ENCODE data around the gene NXT1.

NXT1 gene

DNA sequence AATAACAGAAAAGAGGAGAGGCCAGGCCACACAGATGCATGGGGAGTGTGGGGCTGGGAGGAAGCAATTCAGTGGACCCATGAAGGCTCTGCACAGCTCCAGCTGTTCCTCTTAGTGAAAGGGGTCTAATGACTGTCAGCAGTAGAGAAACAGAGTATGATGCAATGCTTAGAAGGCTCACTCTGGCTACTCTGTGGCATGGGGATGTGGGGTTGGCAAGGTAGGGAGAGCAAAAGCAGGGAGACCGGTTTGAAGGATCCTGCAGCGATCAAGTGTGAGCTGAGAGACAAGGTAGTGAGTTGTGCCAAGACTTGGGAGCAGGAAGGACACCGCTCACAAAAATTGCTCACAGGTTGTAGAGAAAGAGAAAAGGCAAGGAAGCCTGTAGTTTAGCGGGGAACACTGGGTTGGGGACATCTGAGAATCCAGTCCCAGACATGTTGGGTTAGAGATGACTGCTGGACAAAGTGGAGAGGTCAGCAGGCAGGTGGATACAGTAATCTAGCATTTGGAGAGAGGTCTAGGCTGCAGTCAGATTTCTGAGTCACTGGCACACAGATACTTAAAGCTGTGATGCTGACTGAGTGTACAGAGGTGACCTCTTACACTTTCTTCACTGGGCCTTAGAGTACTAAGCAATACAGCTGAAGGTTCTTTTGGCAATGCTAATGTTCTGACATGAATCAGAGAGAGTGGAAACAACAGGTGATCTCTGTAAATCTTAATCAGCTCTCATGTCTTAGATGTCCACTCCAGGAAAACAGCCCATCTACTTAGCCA lies 43.6 kb downstream of the NXT1 start:
- DNase-seq = no peak

DNA sequence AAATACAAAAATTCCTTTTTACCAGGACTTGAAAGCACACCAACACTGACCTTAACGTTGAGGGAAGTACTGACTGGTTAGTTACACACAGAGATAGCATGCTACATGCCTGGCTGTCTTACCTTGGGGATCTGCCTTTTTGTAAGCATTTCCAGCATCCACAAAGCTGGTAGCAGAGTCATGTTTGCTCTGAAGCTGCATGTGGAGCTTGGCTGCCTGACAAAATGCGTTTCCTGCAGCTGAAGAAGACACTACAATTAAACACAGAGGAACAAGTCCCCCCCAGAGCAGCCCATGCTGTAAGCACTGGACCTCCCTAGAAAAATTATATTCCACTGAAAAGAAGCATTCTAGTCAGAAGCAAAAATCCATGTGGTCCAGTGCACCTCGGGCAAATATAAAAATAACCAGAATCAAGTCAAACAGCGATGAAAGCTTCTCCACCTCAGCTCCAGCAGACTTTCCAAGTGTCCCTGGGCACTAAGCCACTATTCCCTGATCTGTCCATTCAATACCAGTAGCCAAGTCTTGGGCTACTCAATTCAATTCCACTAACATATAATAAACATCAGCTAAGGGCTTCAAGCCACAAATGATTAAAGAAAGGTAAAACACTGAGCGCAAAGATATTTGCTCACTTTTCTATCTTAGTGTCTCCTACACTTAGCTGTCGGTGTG lies 46.5 kb downstream of the NXT1 start:
- DNase-seq = no peak

DNA sequence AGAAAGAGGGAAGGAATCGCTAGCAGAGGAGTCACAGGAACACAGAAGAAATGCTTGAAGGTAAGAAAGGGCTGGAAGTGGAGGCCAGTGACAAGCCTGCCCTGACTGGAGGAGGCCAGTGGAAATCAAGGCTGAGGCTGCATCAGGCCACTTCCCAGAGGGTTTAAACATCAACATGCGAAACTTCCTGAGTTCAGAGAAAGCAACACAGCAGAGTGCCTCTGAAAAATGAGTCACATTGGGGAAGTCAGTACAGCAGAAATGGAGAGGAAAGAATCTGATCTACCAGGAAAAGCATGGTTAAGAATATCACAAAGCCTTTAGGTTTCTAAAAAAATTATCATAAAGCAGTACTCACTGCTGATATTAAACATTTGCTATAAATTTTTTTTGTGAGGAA lies 47.4 kb downstream of the NXT1 start:
- peak; percentile 38 for DNase-seq

DNA sequence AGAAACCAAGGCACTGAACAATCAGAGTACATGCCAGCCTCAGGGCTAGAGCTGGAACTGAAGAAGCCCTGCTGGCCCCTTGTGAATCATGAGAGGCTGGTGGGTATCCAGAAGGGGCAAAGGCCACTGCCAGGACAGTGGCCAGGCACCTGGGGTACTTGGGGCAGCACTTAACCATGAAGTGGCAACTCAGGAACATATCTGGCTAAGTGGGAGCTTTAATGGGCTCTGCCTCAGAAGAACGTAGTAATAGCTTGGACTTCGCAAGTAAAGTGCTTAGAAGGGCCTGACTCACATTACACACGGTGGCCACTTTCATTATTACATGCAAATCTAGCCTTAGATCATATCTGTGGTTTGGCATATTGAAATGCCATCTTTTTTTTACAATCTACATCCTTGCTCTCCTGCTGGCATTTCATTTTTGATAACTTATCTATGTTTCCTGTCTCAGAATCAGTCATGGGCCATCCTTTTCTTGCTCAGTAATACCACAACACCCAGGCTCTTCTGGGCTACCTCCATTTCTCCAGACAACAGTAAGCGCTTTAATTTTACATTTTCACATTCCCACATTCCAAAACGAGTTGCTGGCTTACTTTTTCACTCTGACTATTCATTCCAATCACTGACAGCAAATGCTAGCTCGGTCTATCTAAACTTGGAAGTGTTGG lies 49.1 kb downstream of the NXT1 start:
- peak; percentile 29 for DNase-seq

DNA sequence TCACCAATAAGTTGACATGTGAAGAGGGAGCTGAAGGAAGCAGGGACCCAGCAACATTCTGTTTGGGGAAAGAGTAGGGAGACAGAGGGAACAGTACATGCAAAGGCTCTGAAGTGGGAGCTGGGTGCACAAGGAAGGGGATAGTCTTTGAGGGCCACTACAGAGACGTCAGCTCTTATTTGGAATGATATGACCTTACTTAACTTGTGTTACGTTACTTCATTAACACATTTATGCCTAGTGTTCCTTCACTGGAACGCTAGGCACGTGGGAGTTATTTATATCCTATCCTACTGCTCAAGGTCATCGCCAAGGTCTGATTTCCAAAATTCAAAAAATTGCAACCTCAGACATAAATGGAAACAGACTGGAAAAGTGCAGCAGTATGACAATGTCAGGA lies 50.5 kb downstream of the NXT1 start:
- no peak for DNase-seq

DNA sequence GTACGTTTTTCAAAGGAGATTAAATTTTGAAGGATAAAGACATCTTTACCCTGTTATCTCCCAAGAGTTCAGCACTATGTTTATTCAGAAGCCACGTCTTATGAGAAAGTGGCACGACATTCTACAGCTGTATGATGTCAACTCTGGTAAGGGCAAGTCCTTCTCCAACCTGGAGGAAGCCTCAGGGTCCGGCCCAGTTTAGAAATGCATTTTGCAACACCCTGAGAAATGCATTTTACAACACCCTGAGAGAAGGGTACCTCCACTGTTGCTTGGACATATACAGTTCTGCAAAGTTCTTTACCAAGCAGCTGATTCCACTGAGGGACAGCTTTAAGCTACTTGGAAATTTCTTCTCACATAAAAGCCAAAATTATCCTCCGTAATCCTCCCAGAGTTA lies 53.2 kb downstream of the NXT1 start:
- DNase-seq = no peak

DNA sequence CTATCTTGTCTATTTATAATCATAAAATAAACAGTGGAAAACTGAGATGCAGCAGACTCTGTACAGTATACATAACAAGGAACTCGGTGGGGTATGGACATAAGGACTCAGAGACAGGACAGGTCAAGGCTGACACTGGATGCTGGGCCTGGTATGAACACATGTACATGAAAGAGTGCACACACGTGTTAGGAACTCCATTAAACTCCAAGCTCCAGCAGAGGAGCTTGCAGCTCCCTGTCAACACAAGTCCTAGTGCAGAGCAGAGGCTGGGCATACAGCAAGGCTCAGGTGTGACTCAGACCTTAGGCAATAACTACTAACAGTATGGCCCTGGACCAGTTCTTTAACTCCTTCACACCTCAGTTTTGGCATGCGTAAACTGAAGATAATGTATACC lies 53.6 kb downstream of the NXT1 start:
- DNase-seq = no peak
